ENCODE results near the gene HSPA1B. TPM values are rescaled to one million over a fixed set of nuclear protein-coding genes. Genes with fewer than 3 reads are reported as not detected.

HSPA1B gene
- polyA plus RNA-seq, 1 donor from 2014 or later: 120 TPM

DNA sequence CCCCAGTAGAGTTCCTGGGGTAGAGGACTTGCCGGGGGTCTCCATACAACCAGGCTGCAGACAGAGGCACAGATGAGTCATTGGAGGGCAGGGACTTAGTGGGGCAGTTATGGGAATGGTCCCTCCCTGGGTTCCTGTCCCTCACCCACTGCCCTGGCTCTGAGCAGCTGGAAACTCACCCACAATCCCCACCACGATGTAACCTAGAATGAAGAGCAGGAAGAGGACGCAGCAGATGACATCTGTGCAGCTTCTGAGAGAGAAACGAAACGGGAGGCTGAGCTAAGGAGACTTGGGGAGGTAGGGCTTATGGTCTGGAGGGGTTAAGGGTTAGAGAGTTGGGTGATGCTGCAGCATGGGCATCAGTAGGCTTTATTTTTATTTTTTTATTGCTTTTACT is 48.3 kb downstream of the HSPA1B start:
- Histone ChIP-seq H3K9me2 (ENCODE audit: insufficient read depth, low read length) (no peaks in the 10 kb centered on the region), H4K20me1 (ENCODE audit: insufficient read depth) (no peaks in the 10 kb centered on the region), H3K79me2 (replicated peaks; ENCODE audit: insufficient read depth, low read length) (no peaks in the 10 kb centered on the region), H3K9me3 (ENCODE audit: low read length) (no peaks in the 10 kb centered on the region), H3K9ac (ENCODE audit: low read length) (no peak overlapping the region), H3K36me3 (ENCODE audit: insufficient read depth, low read length) (no peaks in the 10 kb centered on the region), H3K27ac (ENCODE audit: low read length) (no peak overlapping the region), H3F3A (ENCODE audit: insufficient read depth, low read length, poor library complexity, severe bottlenecking) (no peaks in the 10 kb centered on the region), H3K4me3 (ENCODE audit: low read length) (no peak overlapping the region), H2AFZ (ENCODE audit: low read depth, low read length) (no peak overlapping the region), H3K27me3 (ENCODE audit: insufficient read depth, low read depth, low read length) (no peaks in the 10 kb centered on the region), H3K4me2 (ENCODE audit: low read length) (no peak overlapping the region)
- TF ChIP-seq RAD21 (conservative IDR thresholded peaks at IDR 0.05) (no peak), EP300 (conservative IDR thresholded peaks at IDR 0.05; ENCODE audit: poor library complexity, severe bottlenecking) (no peak), TAF1 (IDR thresholded peaks at IDR 0.05; ENCODE audit: low read depth) (no peak), SMC3 (conservative IDR thresholded peaks at IDR 0.05; ENCODE audit: poor library complexity) (no peak), EZH2 (IDR thresholded peaks at IDR 0.05; ENCODE audit: borderline replicate concordance, insufficient read depth, low read length, poor library complexity, severe bottlenecking) (no peak), POLR2AphosphoS5 (IDR thresholded peaks at IDR 0.05) (no peak), MXI1 (conservative IDR thresholded peaks at IDR 0.05; ENCODE audit: poor library complexity, severe bottlenecking) (no peak)
- TF ChIP-seq, protein P1, sequence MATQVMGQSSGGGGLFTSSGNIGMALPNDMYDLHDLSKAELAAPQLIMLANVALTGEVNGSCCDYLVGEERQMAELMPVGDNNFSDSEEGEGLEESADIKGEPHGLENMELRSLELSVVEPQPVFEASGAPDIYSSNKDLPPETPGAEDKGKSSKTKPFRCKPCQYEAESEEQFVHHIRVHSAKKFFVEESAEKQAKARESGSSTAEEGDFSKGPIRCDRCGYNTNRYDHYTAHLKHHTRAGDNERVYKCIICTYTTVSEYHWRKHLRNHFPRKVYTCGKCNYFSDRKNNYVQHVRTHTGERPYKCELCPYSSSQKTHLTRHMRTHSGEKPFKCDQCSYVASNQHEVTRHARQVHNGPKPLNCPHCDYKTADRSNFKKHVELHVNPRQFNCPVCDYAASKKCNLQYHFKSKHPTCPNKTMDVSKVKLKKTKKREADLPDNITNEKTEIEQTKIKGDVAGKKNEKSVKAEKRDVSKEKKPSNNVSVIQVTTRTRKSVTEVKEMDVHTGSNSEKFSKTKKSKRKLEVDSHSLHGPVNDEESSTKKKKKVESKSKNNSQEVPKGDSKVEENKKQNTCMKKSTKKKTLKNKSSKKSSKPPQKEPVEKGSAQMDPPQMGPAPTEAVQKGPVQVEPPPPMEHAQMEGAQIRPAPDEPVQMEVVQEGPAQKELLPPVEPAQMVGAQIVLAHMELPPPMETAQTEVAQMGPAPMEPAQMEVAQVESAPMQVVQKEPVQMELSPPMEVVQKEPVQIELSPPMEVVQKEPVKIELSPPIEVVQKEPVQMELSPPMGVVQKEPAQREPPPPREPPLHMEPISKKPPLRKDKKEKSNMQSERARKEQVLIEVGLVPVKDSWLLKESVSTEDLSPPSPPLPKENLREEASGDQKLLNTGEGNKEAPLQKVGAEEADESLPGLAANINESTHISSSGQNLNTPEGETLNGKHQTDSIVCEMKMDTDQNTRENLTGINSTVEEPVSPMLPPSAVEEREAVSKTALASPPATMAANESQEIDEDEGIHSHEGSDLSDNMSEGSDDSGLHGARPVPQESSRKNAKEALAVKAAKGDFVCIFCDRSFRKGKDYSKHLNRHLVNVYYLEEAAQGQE (IDR thresholded peaks at IDR 0.05; ENCODE audit: borderline replicate concordance): no peak
- TF ChIP-seq, protein P2, sequence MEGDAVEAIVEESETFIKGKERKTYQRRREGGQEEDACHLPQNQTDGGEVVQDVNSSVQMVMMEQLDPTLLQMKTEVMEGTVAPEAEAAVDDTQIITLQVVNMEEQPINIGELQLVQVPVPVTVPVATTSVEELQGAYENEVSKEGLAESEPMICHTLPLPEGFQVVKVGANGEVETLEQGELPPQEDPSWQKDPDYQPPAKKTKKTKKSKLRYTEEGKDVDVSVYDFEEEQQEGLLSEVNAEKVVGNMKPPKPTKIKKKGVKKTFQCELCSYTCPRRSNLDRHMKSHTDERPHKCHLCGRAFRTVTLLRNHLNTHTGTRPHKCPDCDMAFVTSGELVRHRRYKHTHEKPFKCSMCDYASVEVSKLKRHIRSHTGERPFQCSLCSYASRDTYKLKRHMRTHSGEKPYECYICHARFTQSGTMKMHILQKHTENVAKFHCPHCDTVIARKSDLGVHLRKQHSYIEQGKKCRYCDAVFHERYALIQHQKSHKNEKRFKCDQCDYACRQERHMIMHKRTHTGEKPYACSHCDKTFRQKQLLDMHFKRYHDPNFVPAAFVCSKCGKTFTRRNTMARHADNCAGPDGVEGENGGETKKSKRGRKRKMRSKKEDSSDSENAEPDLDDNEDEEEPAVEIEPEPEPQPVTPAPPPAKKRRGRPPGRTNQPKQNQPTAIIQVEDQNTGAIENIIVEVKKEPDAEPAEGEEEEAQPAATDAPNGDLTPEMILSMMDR (IDR thresholded peaks at IDR 0.05; ENCODE audit: poor library complexity, severe bottlenecking): no peak

DNA sequence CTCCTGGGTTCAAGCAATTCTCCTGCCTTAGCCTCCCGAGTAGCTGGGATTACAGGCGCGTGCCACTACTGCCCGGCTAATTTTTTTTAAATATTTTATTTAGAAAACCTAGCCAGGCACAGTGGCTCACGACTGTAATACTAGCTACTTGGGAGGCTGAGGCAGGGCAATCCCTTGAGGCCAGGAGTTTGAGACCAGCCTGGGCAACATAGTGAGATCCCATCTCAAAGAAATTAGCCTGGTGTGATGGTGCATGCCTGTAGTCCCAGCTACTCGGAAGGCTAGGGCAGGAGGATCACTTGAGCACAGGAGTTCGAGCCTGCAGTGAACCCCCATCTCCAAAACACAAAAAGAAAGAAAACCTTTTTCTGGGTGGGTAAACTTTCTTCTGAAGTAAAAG is 48.8 kb downstream of the HSPA1B start:
- Histone ChIP-seq H3K79me2 (replicated peaks; ENCODE audit: insufficient read depth, low read length) (no peaks in the 10 kb centered on the region), H4K20me1 (ENCODE audit: insufficient read depth) (no peaks in the 10 kb centered on the region), H2AFZ (ENCODE audit: low read depth, low read length) (no peak overlapping the region), H3F3A (ENCODE audit: insufficient read depth, low read length, poor library complexity, severe bottlenecking) (no peaks in the 10 kb centered on the region), H3K9me3 (ENCODE audit: low read length) (no peaks in the 10 kb centered on the region), H3K27me3 (ENCODE audit: insufficient read depth, low read depth, low read length) (no peaks in the 10 kb centered on the region), H3K36me3 (ENCODE audit: insufficient read depth, low read length) (no peaks in the 10 kb centered on the region), H3K9me2 (ENCODE audit: insufficient read depth, low read length) (no peaks in the 10 kb centered on the region), H3K4me3 (ENCODE audit: low read length) (no peak overlapping the region), H3K9ac (ENCODE audit: low read length) (no peak overlapping the region), H3K27ac (ENCODE audit: low read length) (no peak overlapping the region), H3K4me2 (ENCODE audit: low read length) (no peak overlapping the region)
- no peak for TF ChIP-seq EZH2 (IDR thresholded peaks at IDR 0.05; ENCODE audit: borderline replicate concordance, insufficient read depth, low read length, poor library complexity, severe bottlenecking)
- TF ChIP-seq, protein P2 (IDR thresholded peaks at IDR 0.05; ENCODE audit: poor library complexity, severe bottlenecking): no peak
- no peak for TF ChIP-seq POLR2AphosphoS5 (IDR thresholded peaks at IDR 0.05)
- no peak for TF ChIP-seq SMC3 (conservative IDR thresholded peaks at IDR 0.05; ENCODE audit: poor library complexity)
- TF ChIP-seq, protein P1 (IDR thresholded peaks at IDR 0.05; ENCODE audit: borderline replicate concordance): no peak

All from neural cell (in vitro differentiated cells).